ENCODE results near the gene MORN1. TPM values are rescaled to one million over a fixed set of nuclear protein-coding genes. Genes with fewer than 3 reads are reported as not detected.

The MORN1 gene
- polyA plus RNA-seq, 1 donor (not counting 4 experiments of a cell fraction or from before 2014, with no cell fraction given) = 2.1 TPM

DNA sequence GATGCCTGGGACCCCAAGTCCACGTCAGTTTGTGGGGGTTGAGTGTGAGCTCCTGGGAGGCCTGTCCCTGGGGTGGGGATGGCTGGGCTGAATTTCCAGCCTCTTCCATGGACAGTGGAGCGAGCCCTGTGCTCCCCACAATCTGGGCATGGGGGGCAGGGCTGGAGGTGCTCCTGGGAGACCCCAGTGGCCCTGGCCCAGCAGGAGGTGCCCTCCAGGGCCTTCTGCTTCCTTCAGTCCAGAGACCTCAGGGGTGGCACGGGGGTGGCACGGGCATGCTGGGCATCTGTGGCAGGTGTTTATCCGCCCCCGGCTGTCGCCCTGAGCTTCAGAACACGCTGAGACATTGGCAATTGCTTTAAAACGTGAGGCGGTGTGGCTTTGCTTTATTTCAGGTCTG lies 40.9 kb downstream of the MORN1 start:
- no peak for TF ChIP-seq EZH2 (IDR thresholded peaks at IDR 0.05; ENCODE audit: low read length)
- TF ChIP-seq, protein P1, sequence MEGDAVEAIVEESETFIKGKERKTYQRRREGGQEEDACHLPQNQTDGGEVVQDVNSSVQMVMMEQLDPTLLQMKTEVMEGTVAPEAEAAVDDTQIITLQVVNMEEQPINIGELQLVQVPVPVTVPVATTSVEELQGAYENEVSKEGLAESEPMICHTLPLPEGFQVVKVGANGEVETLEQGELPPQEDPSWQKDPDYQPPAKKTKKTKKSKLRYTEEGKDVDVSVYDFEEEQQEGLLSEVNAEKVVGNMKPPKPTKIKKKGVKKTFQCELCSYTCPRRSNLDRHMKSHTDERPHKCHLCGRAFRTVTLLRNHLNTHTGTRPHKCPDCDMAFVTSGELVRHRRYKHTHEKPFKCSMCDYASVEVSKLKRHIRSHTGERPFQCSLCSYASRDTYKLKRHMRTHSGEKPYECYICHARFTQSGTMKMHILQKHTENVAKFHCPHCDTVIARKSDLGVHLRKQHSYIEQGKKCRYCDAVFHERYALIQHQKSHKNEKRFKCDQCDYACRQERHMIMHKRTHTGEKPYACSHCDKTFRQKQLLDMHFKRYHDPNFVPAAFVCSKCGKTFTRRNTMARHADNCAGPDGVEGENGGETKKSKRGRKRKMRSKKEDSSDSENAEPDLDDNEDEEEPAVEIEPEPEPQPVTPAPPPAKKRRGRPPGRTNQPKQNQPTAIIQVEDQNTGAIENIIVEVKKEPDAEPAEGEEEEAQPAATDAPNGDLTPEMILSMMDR (optimal IDR thresholded peaks at IDR 0.05 in 1 of 3, IDR thresholded peaks at IDR 0.05 in 1 of 3, conservative IDR thresholded peaks at IDR 0.05 in 1 of 3; ENCODE audit: extremely low read depth in 1 of 3, insufficient read depth in 2 of 3, low read length in 3 of 3) = no peak
- H3K9me1 ChIP-seq (ENCODE audit: control insufficient read depth, extremely low read depth, insufficient read depth, low read length) = no peaks in the 10 kb centered on the region
- H3K36me3 ChIP-seq (ENCODE audit: control insufficient read depth in 2 of 2, extremely low read depth in 1 of 2, insufficient read depth in 2 of 2, low read length in 2 of 2) = no peaks in the 10 kb centered on the region
- H3K4me3 ChIP-seq (ENCODE audit: control insufficient read depth in 2 of 3, extremely low read depth in 1 of 3, insufficient read depth in 2 of 3, low read depth in 1 of 3, low read length in 3 of 3) = no peak overlapping the region
- no peak overlapping the region for H3K4me2 ChIP-seq (ENCODE audit: control insufficient read depth, extremely low read depth, insufficient read depth, low read depth, low read length)
- no peaks in the 10 kb centered on the region for H4K20me1 ChIP-seq (ENCODE audit: control insufficient read depth, extremely low read depth, insufficient read depth, low read length)
- H3K4me1 ChIP-seq (ENCODE audit: control insufficient read depth, extremely low read depth, insufficient read depth, low read length) = no peaks in the 10 kb centered on the region
- no peak overlapping the region for H3K27ac ChIP-seq (ENCODE audit: control insufficient read depth, insufficient read depth, low read length)
- no peaks in the 10 kb centered on the region for H3K9me3 ChIP-seq (ENCODE audit: control insufficient read depth, low read depth, low read length)
- H2AFZ ChIP-seq (ENCODE audit: control insufficient read depth, low read length) = no peak overlapping the region
- dilution Hi-C loops (cut with MboI; ENCODE audit: extremely low pct_ligation_motif_present, low sequenced_read_pairs) = no loop called here
- FAIRE-seq (no peak), DNase-seq (ENCODE audit: low read depth, low spot score) (no peak)
- peaks cover 30% of the 10 kb centered on the region for H3K27me3 ChIP-seq (ENCODE audit: control insufficient read depth, extremely low read depth, insufficient read depth, low read length)
- no peaks in the 10 kb centered on the region for H3K79me2 ChIP-seq (ENCODE audit: control insufficient read depth, insufficient read depth, low read length)
- H3K9ac ChIP-seq (ENCODE audit: control insufficient read depth, extremely low read depth, insufficient read depth, low read length) = no peak overlapping the region

DNA sequence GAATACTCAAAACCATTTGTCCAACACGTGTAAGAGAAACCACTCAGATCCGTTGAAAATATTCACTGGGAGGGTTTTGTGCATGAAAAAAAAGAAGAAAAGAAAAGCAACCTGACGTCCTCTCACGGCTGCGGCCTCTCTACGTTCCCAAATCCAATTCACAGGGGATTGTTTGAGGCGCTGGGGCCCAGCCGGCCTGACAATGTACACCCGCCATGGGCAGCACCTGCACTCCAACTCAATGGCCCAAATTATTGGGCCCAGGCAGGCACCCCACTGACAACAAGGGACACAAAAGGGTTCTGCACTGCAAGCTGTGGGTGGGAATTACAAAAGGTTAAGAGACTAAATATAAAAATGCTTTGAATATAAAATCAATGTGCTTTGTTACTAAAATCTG lies 41.5 kb downstream of the MORN1 start:
- FAIRE-seq (no peak), DNase-seq (ENCODE audit: low read depth, low spot score) (no peak)
- dilution Hi-C loops (cut with MboI; ENCODE audit: extremely low pct_ligation_motif_present, low sequenced_read_pairs) = no loop called here
- H3K9me3 ChIP-seq (ENCODE audit: control insufficient read depth, low read depth, low read length) = no peaks in the 10 kb centered on the region
- no peaks in the 10 kb centered on the region for H4K20me1 ChIP-seq (ENCODE audit: control insufficient read depth, extremely low read depth, insufficient read depth, low read length)
- H3K4me1 ChIP-seq (ENCODE audit: control insufficient read depth, extremely low read depth, insufficient read depth, low read length) = no peaks in the 10 kb centered on the region
- peaks cover 27% of the 10 kb centered on the region for H3K27me3 ChIP-seq (ENCODE audit: control insufficient read depth, extremely low read depth, insufficient read depth, low read length)
- H3K4me2 ChIP-seq (ENCODE audit: control insufficient read depth, extremely low read depth, insufficient read depth, low read depth, low read length) = no peak overlapping the region
- H3K36me3 ChIP-seq (ENCODE audit: control insufficient read depth in 2 of 2, extremely low read depth in 1 of 2, insufficient read depth in 2 of 2, low read length in 2 of 2) = no peaks in the 10 kb centered on the region
- H3K79me2 ChIP-seq (ENCODE audit: control insufficient read depth, insufficient read depth, low read length) = no peaks in the 10 kb centered on the region
- H3K9ac ChIP-seq (ENCODE audit: control insufficient read depth, extremely low read depth, insufficient read depth, low read length) = no peak overlapping the region
- no peak overlapping the region for H3K27ac ChIP-seq (ENCODE audit: control insufficient read depth, insufficient read depth, low read length)
- TF ChIP-seq, protein P1 (optimal IDR thresholded peaks at IDR 0.05 in 1 of 3, IDR thresholded peaks at IDR 0.05 in 1 of 3, conservative IDR thresholded peaks at IDR 0.05 in 1 of 3; ENCODE audit: extremely low read depth in 1 of 3, insufficient read depth in 2 of 3, low read length in 3 of 3) = no peak
- TF ChIP-seq EZH2 (IDR thresholded peaks at IDR 0.05; ENCODE audit: low read length) = no peak
- no peak overlapping the region for H3K4me3 ChIP-seq (ENCODE audit: control insufficient read depth in 2 of 3, extremely low read depth in 1 of 3, insufficient read depth in 2 of 3, low read depth in 1 of 3, low read length in 3 of 3)
- no peaks in the 10 kb centered on the region for H3K9me1 ChIP-seq (ENCODE audit: control insufficient read depth, extremely low read depth, insufficient read depth, low read length)
- H2AFZ ChIP-seq (ENCODE audit: control insufficient read depth, low read length) = no peak overlapping the region
